Progenitor cell of endocrine pancreas (in vitro differentiated cells): ENCODE results near the gene ROBO4. TPM values are rescaled to one million over a fixed set of nuclear protein-coding genes. Genes with fewer than 3 reads are reported as not detected.

Source experiments
- DNase-seq: peaks from one replicate; pipeline ENCODE4 v3.0.0; 2021; ENCODE audit warnings: low spot score; ENCODE audit not compliant: unreplicated experiment
- H3K27ac Mint-ChIP-seq: 2 replicates; pipeline ENCODE4 v1.8.0; 2021; ENCODE audit warnings: mild to moderate bottlenecking, moderate library complexity, mixed read lengths
- H3K27me3 Mint-ChIP-seq: 2 replicates; pipeline ENCODE4 v1.8.0; 2021; ENCODE audit warnings: mixed read lengths
- H3K36me3 Mint-ChIP-seq: 2 replicates; pipeline ENCODE4 v1.8.0; 2022; ENCODE audit warnings: mixed read lengths; ENCODE audit not compliant: insufficient read depth
- H3K4me1 Mint-ChIP-seq: 2 replicates; pipeline ENCODE4 v1.8.0; 2021; ENCODE audit warnings: low read depth, mixed read lengths
- H3K4me3 Mint-ChIP-seq: 2 replicates; pipeline ENCODE4 v1.8.0; 2021; ENCODE audit warnings: low read depth, mild to moderate bottlenecking, moderate library complexity, mixed read lengths
- H3K9me3 Mint-ChIP-seq: 2 replicates; pipeline ENCODE4 v1.8.0; 2021; ENCODE audit warnings: low read depth, mixed read lengths
- total RNA-seq: library from RNA; stranded (reverse); gene quantifications from 2 replicates; pipeline ENCODE4 v1.2.1, GENCODE V29; 2021
- TF ChIP-seq, protein P1 (sequence below): fragments of 200-600 bp; sonication (generic); IDR thresholded peaks from one replicate; pipeline ENCODE4 v1.5.0; 2021; ENCODE audit warnings: antibody characterized with exemption, mild to moderate bottlenecking; ENCODE audit not compliant: unreplicated experiment

ROBO4 gene
- total RNA-seq, 1 donor from 2014 or later: not detected

DNA sequence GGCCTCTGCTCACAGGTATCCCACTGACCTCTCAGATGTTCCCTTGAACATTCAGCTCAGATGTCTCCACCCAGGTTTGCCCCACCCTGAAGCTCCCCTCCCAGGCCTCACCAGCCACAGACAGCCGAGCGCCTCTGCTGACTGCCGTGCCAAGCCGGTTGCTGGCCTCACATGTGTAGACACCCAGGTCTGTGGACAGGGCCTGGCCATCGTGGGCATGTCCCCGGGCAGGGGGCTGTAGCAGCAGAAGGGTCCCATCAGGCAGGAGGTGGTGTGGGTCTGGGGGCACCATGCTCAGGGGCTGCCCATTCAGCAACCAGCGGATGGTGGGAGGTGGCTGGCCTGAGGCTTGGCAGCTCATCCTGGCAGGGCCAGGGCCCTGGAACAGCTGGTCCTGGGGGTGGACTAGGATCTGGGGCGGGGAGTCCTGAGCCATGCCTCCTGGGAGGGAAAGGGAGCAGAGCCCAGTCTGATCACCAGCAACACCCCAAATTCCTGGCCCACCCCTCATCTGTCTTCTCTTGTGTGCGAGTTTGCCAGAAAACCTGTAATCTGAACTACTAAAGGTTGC, 759 bp downstream of the ROBO4 start:
- TF ChIP-seq, protein P1, sequence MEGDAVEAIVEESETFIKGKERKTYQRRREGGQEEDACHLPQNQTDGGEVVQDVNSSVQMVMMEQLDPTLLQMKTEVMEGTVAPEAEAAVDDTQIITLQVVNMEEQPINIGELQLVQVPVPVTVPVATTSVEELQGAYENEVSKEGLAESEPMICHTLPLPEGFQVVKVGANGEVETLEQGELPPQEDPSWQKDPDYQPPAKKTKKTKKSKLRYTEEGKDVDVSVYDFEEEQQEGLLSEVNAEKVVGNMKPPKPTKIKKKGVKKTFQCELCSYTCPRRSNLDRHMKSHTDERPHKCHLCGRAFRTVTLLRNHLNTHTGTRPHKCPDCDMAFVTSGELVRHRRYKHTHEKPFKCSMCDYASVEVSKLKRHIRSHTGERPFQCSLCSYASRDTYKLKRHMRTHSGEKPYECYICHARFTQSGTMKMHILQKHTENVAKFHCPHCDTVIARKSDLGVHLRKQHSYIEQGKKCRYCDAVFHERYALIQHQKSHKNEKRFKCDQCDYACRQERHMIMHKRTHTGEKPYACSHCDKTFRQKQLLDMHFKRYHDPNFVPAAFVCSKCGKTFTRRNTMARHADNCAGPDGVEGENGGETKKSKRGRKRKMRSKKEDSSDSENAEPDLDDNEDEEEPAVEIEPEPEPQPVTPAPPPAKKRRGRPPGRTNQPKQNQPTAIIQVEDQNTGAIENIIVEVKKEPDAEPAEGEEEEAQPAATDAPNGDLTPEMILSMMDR: no peak
- Mint-ChIP-seq H3K9me3 (no peaks in the 10 kb centered on the region), H3K27me3 (peaks cover 66% of the 10 kb centered on the region), H3K4me3 (no peak overlapping the region), H3K27ac (no peak overlapping the region), H3K36me3 (no peaks in the 10 kb centered on the region), H3K4me1 (no peaks in the 10 kb centered on the region)
- no peak for DNase-seq

DNA sequence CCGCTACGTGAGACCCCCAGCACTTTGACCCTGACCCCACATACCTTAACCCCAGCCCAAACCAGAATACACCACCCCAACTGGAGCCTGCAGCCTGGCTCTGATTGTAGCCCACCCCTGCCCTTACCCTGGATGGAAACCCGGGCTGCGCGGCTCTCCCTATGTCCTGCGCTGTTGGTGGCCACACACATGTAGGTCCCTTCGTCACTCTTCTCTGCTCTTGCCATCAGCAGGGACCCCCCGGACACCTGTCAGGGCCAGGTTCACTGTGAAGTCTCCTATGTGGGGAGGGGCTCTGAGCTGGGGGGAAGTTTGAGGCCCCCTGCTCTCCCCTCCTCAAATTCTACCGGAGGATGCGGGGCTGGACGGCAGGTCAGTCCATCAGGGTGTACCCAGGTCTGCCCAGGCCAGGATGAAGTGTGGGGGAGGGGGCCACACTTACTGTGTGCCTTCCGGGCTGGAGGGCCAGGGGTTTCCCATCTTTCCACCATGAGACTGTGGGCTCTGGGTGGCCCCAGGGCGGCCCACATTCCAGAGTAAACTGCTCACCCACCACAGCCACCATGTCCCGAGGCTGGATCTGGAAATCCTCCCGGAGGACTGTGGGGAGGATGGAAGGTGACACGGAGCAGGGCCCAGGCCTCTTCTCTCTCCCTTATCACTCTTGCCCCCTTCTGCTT, 1.5 kb downstream of the ROBO4 start:
- DNase-seq: no peak
- Mint-ChIP-seq H3K36me3 (no peaks in the 10 kb centered on the region), H3K27ac (no peak overlapping the region), H3K9me3 (no peaks in the 10 kb centered on the region), H3K27me3 (peaks cover 59% of the 10 kb centered on the region), H3K4me1 (no peaks in the 10 kb centered on the region), H3K4me3 (no peak overlapping the region)
- TF ChIP-seq, protein P1: no peak

DNA sequence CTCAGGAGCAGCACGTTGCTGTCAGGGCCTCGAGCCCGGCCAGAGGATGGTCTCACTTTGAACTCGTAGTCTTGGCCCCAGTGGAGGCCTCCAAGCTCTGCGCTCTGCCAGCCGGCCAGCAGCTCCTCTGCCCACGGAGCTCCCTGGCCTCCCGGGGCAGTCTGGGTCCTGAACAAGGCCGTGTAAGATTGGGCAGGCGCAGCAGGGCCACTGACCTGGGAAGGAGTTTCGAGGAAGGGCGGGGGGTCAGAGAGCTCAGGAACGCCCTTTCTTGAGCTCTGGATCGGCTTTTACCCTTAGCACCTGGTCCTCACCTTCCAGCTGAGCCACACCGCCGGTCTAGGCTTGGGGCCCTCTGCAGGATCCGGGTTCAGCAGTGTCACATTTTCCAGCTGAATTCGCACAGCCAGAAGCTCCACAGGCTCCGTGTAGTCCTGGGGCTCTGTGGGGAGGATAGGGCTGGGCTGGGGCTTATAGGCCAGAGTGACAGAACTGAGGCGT, 2.1 kb downstream of the ROBO4 start:
- no peak overlapping the region for H3K4me3 Mint-ChIP-seq
- TF ChIP-seq, protein P1: no peak
- no peaks in the 10 kb centered on the region for H3K4me1 Mint-ChIP-seq
- no peak for DNase-seq
- H3K27ac Mint-ChIP-seq: no peak overlapping the region
- H3K27me3 Mint-ChIP-seq: peaks cover 57% of the 10 kb centered on the region
- no peaks in the 10 kb centered on the region for H3K36me3 Mint-ChIP-seq
- no peaks in the 10 kb centered on the region for H3K9me3 Mint-ChIP-seq

DNA sequence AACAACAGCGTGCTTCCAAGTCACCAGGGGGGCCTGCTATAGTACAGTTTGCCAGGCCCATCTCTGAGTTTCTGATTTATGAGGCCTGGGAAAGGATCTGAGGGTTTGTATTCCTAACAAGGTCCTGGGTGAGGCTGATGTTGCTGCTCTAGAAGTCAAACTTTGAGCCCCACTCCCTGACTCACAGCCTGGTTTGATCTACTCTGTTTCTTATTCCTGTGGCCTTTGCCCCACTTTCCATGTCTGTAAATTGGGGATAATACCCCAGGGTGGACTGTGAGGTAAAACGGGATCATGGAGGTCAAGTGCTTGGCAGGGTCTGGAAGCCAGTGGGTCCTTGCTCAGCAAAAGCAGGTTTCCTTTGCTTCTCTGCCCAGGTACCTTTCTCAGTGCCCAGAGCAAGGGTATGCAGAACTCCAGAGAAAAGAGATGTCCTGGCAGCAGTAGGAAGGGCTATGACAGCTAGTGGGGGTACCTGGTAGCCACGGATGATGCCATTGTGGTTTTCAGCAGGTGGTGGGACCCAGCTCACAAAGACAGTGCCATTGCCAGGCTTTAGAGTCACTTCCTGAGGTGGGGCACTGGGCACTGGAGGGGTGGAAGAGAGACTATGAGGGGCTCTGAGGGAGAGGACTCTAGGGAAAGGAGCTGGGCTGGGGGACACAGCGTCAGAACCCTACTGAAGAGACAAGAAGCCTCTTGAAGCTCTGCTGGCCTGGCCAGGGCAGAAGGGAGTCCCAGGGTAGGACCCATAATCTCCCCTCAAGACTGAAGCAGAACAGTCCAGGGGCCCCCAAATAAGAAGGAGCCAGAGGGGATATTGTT, 2.8 kb downstream of the ROBO4 start:
- H3K27me3 Mint-ChIP-seq: peaks cover 54% of the 10 kb centered on the region
- TF ChIP-seq, protein P1: no peak
- H3K4me3 Mint-ChIP-seq: no peak overlapping the region
- H3K9me3 Mint-ChIP-seq: no peaks in the 10 kb centered on the region
- no peaks in the 10 kb centered on the region for H3K4me1 Mint-ChIP-seq
- DNase-seq: no peak
- no peaks in the 10 kb centered on the region for H3K36me3 Mint-ChIP-seq
- H3K27ac Mint-ChIP-seq: no peak overlapping the region

DNA sequence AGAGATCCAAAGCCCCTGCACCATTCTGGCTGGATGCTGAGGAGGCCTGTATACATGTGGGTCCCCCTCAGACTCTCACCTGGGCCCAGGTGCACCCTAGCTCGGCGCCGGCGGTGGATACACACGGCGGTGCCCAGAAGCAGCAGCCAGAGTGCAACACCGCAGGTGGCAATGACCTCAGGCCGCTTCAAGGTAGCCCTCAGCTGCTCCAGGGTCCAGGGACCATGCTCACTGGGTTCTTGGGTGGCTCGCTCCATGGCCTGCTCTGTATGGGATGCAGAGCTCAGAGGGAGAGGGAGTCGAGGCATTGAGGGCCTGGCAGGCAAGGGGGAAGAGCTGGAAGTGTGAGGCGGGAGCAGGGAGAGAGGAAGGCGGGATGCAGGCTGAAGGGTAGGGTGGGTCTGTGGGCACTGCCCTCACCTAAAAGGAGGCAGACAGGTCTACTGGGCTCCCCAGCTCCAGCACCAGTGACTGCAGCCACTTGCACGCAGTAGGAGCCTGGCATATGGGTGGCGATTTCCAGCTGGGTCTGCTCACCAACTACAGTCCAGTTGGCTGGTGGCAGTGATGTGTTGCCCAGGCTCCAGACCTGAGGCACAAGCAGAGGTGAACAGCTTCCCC, 3.8 kb downstream of the ROBO4 start:
- Mint-ChIP-seq H3K27me3 (peaks cover 53% of the 10 kb centered on the region), H3K4me3 (no peak overlapping the region), H3K4me1 (no peaks in the 10 kb centered on the region), H3K9me3 (no peaks in the 10 kb centered on the region), H3K27ac (no peak overlapping the region), H3K36me3 (no peaks in the 10 kb centered on the region)
- TF ChIP-seq, protein P1: no peak
- peak; percentile 2 for DNase-seq
